Measurements from ENCODE around the gene KIRREL3. TPM values are rescaled to one million over a fixed set of nuclear protein-coding genes. Genes with fewer than 3 reads are reported as not detected.

KIRREL3 gene
- polyA plus RNA-seq, 1 of the 3 experiments (the other 2 are of a cell fraction) = 3.7 TPM

- TF ChIP-seq EZH2phosphoT487 (IDR thresholded peaks at IDR 0.05; ENCODE audit: borderline replicate concordance, low read depth) = no peak
- no peak for TF ChIP-seq RXRA (IDR thresholded peaks at IDR 0.05; ENCODE audit: borderline replicate concordance, low read depth)
- TF ChIP-seq RFX5 (IDR thresholded peaks at IDR 0.05; ENCODE audit: low read length) = no peak
- TF ChIP-seq TEAD4 (IDR thresholded peaks at IDR 0.05; ENCODE audit: borderline replicate concordance, insufficient read depth) = no peak
- TF ChIP-seq GATA2 (CRISPR knock-in tag; IDR thresholded peaks at IDR 0.05) = no peak
- no peak for TF ChIP-seq USF1 (IDR thresholded peaks at IDR 0.05; ENCODE audit: borderline replicate concordance, low read depth)
- H4K20me1 ChIP-seq (ENCODE audit: insufficient read depth) = no peaks in the 10 kb centered on the region
- WGBS (ENCODE audit: low lambda C conversion rate) = 100% methylated on average over 4 of the region's 5 CpGs
- no peak overlapping the region for H3K9ac ChIP-seq
- peaks cover 0 to 47% of the 10 kb centered on the region in 2 experiments; a peak in 1 of 4 replicates for H3K4me1 ChIP-seq (ENCODE audit: control insufficient read depth in 1 of 2, insufficient read depth in 2 of 2, low read depth in 1 of 2, low read length in 1 of 2)
- DNase-seq = no peak
- peaks cover 27% of the 10 kb centered on the region; the same call in 1 of the 2 replicates for H3K79me2 ChIP-seq (ENCODE audit: insufficient read depth)
- no peaks in the 10 kb centered on the region for H3F3A ChIP-seq (replicated peaks; ENCODE audit: insufficient read depth)
- no peaks in the 10 kb centered on the region for H3K27me3 ChIP-seq (ENCODE audit: insufficient read depth)
- ChIA-PET POLR2A (no interaction called here), CTCF (interaction anchor here (0.9 to 3.1 kb wide), 4 partner anchors 9 to 323 kb away, joined by 3 to 11 read pairs (median 3); no protein-coding TSS in a partner anchor)
- H3K9me3 ChIP-seq = no peaks in the 10 kb centered on the region
- H3K36me3 ChIP-seq (replicated peaks in 1 of 2; ENCODE audit: control insufficient read depth in 1 of 2, insufficient read depth in 2 of 2, low read length in 1 of 2) = no peaks in the 10 kb centered on the region
- H3K4me2 ChIP-seq = no peak overlapping the region
- no peaks in the 10 kb centered on the region for H3K9me2 ChIP-seq
- H2AFZ ChIP-seq (ENCODE audit: low read depth) = no peak overlapping the region
- H3K27ac ChIP-seq (ENCODE audit: low read depth in 2 of 2, low read length in 1 of 2) = no peak overlapping the region
- no peak overlapping the region for H3K4me3 ChIP-seq (ENCODE audit: low read depth in 2 of 2, low read length in 1 of 2)
These were observed 607.4 kb downstream of the KIRREL3 start for GRCh38 chr11:126393143-126393542.

GRCh38 chr11:126392633-126393013, 607.9 kb downstream of the KIRREL3 start:
- Histone ChIP-seq H3K4me1 (ENCODE audit: control insufficient read depth in 1 of 2, insufficient read depth in 2 of 2, low read depth in 1 of 2, low read length in 1 of 2) (peaks cover 0 to 47% of the 10 kb centered on the region in 2 experiments; a peak in 1 of 4 replicates), H3K9me3 (no peaks in the 10 kb centered on the region), H4K20me1 (ENCODE audit: insufficient read depth) (no peaks in the 10 kb centered on the region), H3K9ac (no peak overlapping the region), H3K79me2 (ENCODE audit: insufficient read depth) (peaks cover 27% of the 10 kb centered on the region; the same call in 1 of the 2 replicates), H3K9me2 (no peaks in the 10 kb centered on the region), H3K27ac (ENCODE audit: low read depth in 2 of 2, low read length in 1 of 2) (no peak overlapping the region; a peak in 1 of 4 replicates), H3K4me3 (ENCODE audit: low read depth in 2 of 2, low read length in 1 of 2) (no peak overlapping the region), H3F3A (replicated peaks; ENCODE audit: insufficient read depth) (no peaks in the 10 kb centered on the region), H3K4me2 (no peak overlapping the region), H3K27me3 (ENCODE audit: insufficient read depth) (no peaks in the 10 kb centered on the region), H2AFZ (ENCODE audit: low read depth) (no peak overlapping the region), H3K36me3 (replicated peaks in 1 of 2; ENCODE audit: control insufficient read depth in 1 of 2, insufficient read depth in 2 of 2, low read length in 1 of 2) (no peaks in the 10 kb centered on the region)
- CTCF ChIA-PET = interaction anchor here (1.0 to 3.1 kb wide), 4 partner anchors 9 to 324 kb away, joined by 3 to 11 read pairs (median 3); no protein-coding TSS in a partner anchor
- WGBS (ENCODE audit: low lambda C conversion rate) = 70% methylated on average over 4 of the region's 4 CpGs
- TF ChIP-seq SMC3 (IDR thresholded peaks at IDR 0.05; ENCODE audit: low read depth, low read length) (no peak), EP300 (IDR thresholded peaks at IDR 0.05; ENCODE audit: borderline replicate concordance in 1 of 2, low read depth in 1 of 2, low read length in 1 of 2) (no peak), PBX3 (IDR thresholded peaks at IDR 0.05) (no peak), FOSL2 (IDR thresholded peaks at IDR 0.05; ENCODE audit: borderline replicate concordance, low read depth) (no peak), TEAD4 (IDR thresholded peaks at IDR 0.05; ENCODE audit: borderline replicate concordance, insufficient read depth) (no peak), MEF2A (IDR thresholded peaks at IDR 0.05; ENCODE audit: borderline replicate concordance, low read depth) (no peak), EZH2phosphoT487 (IDR thresholded peaks at IDR 0.05; ENCODE audit: borderline replicate concordance, low read depth) (no peak), FOXM1 (IDR thresholded peaks at IDR 0.05; ENCODE audit: low read depth) (no peak), POLR2AphosphoS5 (IDR thresholded peaks at IDR 0.05; ENCODE audit: low read depth, low read length) (no peak), FOXJ3 (CRISPR knock-in tag; IDR thresholded peaks at IDR 0.05) (no peak), MAX (IDR thresholded peaks at IDR 0.05; ENCODE audit: low read depth) (no peak), RXRA (IDR thresholded peaks at IDR 0.05; ENCODE audit: borderline replicate concordance, low read depth) (no peak), MXI1 (IDR thresholded peaks at IDR 0.05; ENCODE audit: low read depth, low read length) (no peak), RAD21 (IDR thresholded peaks at IDR 0.05; ENCODE audit: low read length) (no peak), GATA2 (CRISPR knock-in tag; IDR thresholded peaks at IDR 0.05) (no peak), YY1 (IDR thresholded peaks at IDR 0.05; ENCODE audit: low read depth) (no peak), TCF12 (IDR thresholded peaks at IDR 0.05) (no peak)
- TF ChIP-seq, protein P1, sequence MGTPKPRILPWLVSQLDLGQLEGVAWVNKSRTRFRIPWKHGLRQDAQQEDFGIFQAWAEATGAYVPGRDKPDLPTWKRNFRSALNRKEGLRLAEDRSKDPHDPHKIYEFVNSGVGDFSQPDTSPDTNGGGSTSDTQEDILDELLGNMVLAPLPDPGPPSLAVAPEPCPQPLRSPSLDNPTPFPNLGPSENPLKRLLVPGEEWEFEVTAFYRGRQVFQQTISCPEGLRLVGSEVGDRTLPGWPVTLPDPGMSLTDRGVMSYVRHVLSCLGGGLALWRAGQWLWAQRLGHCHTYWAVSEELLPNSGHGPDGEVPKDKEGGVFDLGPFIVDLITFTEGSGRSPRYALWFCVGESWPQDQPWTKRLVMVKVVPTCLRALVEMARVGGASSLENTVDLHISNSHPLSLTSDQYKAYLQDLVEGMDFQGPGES (IDR thresholded peaks at IDR 0.05; ENCODE audit: low read depth, low read length) = no peak
- TF ChIP-seq, protein P2, sequence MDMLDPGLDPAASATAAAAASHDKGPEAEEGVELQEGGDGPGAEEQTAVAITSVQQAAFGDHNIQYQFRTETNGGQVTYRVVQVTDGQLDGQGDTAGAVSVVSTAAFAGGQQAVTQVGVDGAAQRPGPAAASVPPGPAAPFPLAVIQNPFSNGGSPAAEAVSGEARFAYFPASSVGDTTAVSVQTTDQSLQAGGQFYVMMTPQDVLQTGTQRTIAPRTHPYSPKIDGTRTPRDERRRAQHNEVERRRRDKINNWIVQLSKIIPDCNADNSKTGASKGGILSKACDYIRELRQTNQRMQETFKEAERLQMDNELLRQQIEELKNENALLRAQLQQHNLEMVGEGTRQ (IDR thresholded peaks at IDR 0.05; ENCODE audit: borderline replicate concordance, low read depth, low read length) = no peak
- TF ChIP-seq, protein P3, sequence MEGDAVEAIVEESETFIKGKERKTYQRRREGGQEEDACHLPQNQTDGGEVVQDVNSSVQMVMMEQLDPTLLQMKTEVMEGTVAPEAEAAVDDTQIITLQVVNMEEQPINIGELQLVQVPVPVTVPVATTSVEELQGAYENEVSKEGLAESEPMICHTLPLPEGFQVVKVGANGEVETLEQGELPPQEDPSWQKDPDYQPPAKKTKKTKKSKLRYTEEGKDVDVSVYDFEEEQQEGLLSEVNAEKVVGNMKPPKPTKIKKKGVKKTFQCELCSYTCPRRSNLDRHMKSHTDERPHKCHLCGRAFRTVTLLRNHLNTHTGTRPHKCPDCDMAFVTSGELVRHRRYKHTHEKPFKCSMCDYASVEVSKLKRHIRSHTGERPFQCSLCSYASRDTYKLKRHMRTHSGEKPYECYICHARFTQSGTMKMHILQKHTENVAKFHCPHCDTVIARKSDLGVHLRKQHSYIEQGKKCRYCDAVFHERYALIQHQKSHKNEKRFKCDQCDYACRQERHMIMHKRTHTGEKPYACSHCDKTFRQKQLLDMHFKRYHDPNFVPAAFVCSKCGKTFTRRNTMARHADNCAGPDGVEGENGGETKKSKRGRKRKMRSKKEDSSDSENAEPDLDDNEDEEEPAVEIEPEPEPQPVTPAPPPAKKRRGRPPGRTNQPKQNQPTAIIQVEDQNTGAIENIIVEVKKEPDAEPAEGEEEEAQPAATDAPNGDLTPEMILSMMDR (IDR thresholded peaks at IDR 0.05) = no peak
- DNase-seq = no peak
- POLR2A ChIA-PET = interaction anchor here (0.9 to 1.2 kb wide), 2 partner anchors 19 to 46 kb away, joined by 3 read pairs; no protein-coding TSS in a partner anchor

Measured in SK-N-SH (cell line).